ENCODE data around the gene RAD1. TPM values are rescaled to one million over a fixed set of nuclear protein-coding genes. Genes with fewer than 3 reads are reported as not detected.

RAD1 gene
- total and polyA plus RNA-seq, 2 of the 8 experiments (the other 6 are each of a cell fraction or from before 2014, with no cell fraction given), result 15.1 to 37.3 TPM

DNA sequence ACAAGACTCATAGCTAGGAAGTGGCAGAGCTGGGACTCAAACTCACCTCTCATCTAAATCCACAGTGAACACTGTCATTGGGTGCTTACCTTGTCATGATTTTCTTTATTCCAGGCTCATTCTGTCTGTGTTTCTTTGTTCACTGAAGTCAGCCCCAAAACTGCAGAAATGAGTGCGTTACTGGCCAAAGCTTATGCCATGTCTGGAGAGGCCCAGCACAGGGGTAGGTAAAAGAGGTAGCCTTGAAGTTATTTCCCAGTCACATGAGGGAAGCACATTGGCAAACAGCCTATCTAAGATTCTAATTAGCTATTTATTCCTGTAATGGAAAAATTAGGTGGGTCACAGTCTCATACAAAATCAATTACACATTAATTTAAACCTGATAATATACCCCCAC is 46.5 kb downstream of the RAD1 start:
- H3K4me3 ChIP-seq (ENCODE audit: extremely low read depth in 1 of 4, insufficient read depth in 2 of 4, low read depth in 3 of 4, low read length in 4 of 4), result no peak overlapping the region
- H2BK120ac ChIP-seq (replicated peaks; ENCODE audit: low read depth, low read length), result no peak overlapping the region
- H3K18ac ChIP-seq (ENCODE audit: extremely low read depth, low read length), result no peak overlapping the region
- H3K27ac ChIP-seq (ENCODE audit: low read depth, low read length), result no peak overlapping the region
- FAIRE-seq (no peak), DNase-seq (ENCODE audit: low read depth in 1 of 2, low spot score in 2 of 2) (no peak)
- WGBS, 2 experiments (ENCODE audit: extremely low coverage in 1 of 2, insufficient coverage in 1 of 2, insufficient read length in 1 of 2, insufficient replicate concordance in 2 of 2, low coverage in 1 of 2, low lambda C conversion rate in 2 of 2, missing lambda C conversion rate in 1 of 2), result 94% methylated on average over 1 of the region's 1 CpG; no CpG with 5 or more reads in 1 of the 2 experiments
- no peak overlapping the region for H2BK20ac ChIP-seq (ENCODE audit: low read length)
- no peak overlapping the region for H4K8ac ChIP-seq (ENCODE audit: extremely low read depth, insufficient read depth, low read length)
- H3K36me3 ChIP-seq (ENCODE audit: control insufficient read depth in 2 of 4, insufficient read depth in 4 of 4, low read length in 3 of 4), result peaks cover 0 to 2% (median 0%) of the 10 kb centered on the region in 4 experiments; a peak in 1 of 8 replicates
- H2AFZ ChIP-seq (ENCODE audit: low read length), result no peak overlapping the region
- ChIA-PET CTCF (ENCODE audit: partially characterized antibody) (interaction anchor here (1.5 kb wide), 1 partner anchor 30 kb away, joined by 4 read pairs; no protein-coding TSS in a partner anchor), POLR2A (ENCODE audit: partially characterized antibody) (interaction anchor here (1.4 kb wide), 1 partner anchor 30 kb away, joined by 3 read pairs; the partner anchor contains the start of gene TTC23L)
- H3K79me1 ChIP-seq (ENCODE audit: low read depth, low read length), result no peaks in the 10 kb centered on the region
- H3K27me3 ChIP-seq (replicated peaks in 1 of 4; ENCODE audit: control insufficient read depth in 3 of 4, extremely low read depth in 1 of 4, insufficient read depth in 3 of 4, low read length in 3 of 4), result no peaks in the 10 kb centered on the region
- no peaks in the 10 kb centered on the region for H3K9me3 ChIP-seq (ENCODE audit: insufficient read depth in 2 of 2, low read depth in 1 of 2, low read length in 1 of 2)
- H2BK15ac ChIP-seq (ENCODE audit: low read length), result no peak overlapping the region
- no peaks in the 10 kb centered on the region for H3K23me2 ChIP-seq (ENCODE audit: low read depth, low read length)
- no peak overlapping the region for H4K5ac ChIP-seq (ENCODE audit: insufficient read length, low read depth, low read length)
- no peaks in the 10 kb centered on the region for H3K79me2 ChIP-seq (ENCODE audit: control insufficient read depth in 1 of 2, insufficient read depth in 2 of 2, low read length in 2 of 2)
- H3K23ac ChIP-seq (ENCODE audit: insufficient read length), result no peak overlapping the region
- H3K4me1 ChIP-seq (replicated peaks in 1 of 4; ENCODE audit: control insufficient read depth in 3 of 4, insufficient read depth in 4 of 4, low read length in 3 of 4), result peaks cover 0 to 11% (median under 1%) of the 10 kb centered on the region in 4 experiments; a peak in 3 of 7 replicates
- no peak overlapping the region for H3K4me2 ChIP-seq (ENCODE audit: insufficient read depth in 1 of 2, low read depth in 2 of 2, low read length in 2 of 2)
- H2AK5ac ChIP-seq (ENCODE audit: low read depth, low read length), result no peak overlapping the region
- TF ChIP-seq JUN (IDR thresholded peaks at IDR 0.05; ENCODE audit: low read depth, low read length), result no peak
- TF ChIP-seq YY1 (IDR thresholded peaks at IDR 0.05; ENCODE audit: low read depth, low read length), result no peak
- TF ChIP-seq ASH2L (IDR thresholded peaks at IDR 0.05; ENCODE audit: low read length), result no peak
- TF ChIP-seq SRF (IDR thresholded peaks at IDR 0.05; ENCODE audit: low read depth, low read length), result no peak
- no peak for TF ChIP-seq CHD1 (IDR thresholded peaks at IDR 0.05; ENCODE audit: low read depth, low read length)
- no peak for TF ChIP-seq MAFK (IDR thresholded peaks at IDR 0.05; ENCODE audit: low read depth, low read length)
- TF ChIP-seq RFX5 (IDR thresholded peaks at IDR 0.05; ENCODE audit: borderline replicate concordance, low read depth, low read length), result no peak
- TF ChIP-seq GTF2F1 (IDR thresholded peaks at IDR 0.05; ENCODE audit: borderline replicate concordance, low read depth, low read length), result no peak
- no peak for TF ChIP-seq KDM4A (IDR thresholded peaks at IDR 0.05; ENCODE audit: low read depth, low read length, severe bottlenecking)
- no peak for TF ChIP-seq PHF8 (conservative IDR thresholded peaks at IDR 0.05; ENCODE audit: low read depth, low read length)
- no peak for TF ChIP-seq NANOG (IDR thresholded peaks at IDR 0.05; ENCODE audit: insufficient read depth, low read depth, low read length, poor library complexity, severe bottlenecking)
- no peak for TF ChIP-seq CTBP2 (IDR thresholded peaks at IDR 0.05; ENCODE audit: borderline replicate concordance, insufficient read depth, insufficient read length, low read length)
- no peak for TF ChIP-seq SP2 (IDR thresholded peaks at IDR 0.05; ENCODE audit: low read length)
- H3K4ac ChIP-seq (replicated peaks; ENCODE audit: insufficient read length, low read depth, low read length), result no peak overlapping the region
- no peak overlapping the region for H3K14ac ChIP-seq (ENCODE audit: insufficient read length)
- H3K56ac ChIP-seq (replicated peaks; ENCODE audit: insufficient read length, low read depth, low read length), result no peak overlapping the region
- no peak overlapping the region for H3K9ac ChIP-seq (replicated peaks in 1 of 4; ENCODE audit: extremely low read depth in 1 of 4, low read depth in 3 of 4, low read length in 3 of 4)
- no peak overlapping the region for H2BK12ac ChIP-seq (ENCODE audit: low read depth, low read length)
- H2BK5ac ChIP-seq (ENCODE audit: low read depth, low read length), result no peak overlapping the region
- H4K91ac ChIP-seq (replicated peaks; ENCODE audit: insufficient read length, low read length), result no peak overlapping the region
- H4K20me1 ChIP-seq (replicated peaks in 1 of 2; ENCODE audit: control insufficient read depth in 1 of 2, insufficient read depth in 2 of 2, low read length in 2 of 2), result no peaks in the 10 kb centered on the region

All from H1 (cell line).